ENCODE data around the gene ZFY.

The ZFY gene

GRCh38 chrY:3007967-3008366 is 72.8 kb downstream of the ZFY start:
- H3K79me2 ChIP-seq (ENCODE audit: control insufficient read depth, insufficient read depth, low read length, unreplicated experiment): no peaks in the 10 kb centered on the region
- H3K27ac ChIP-seq (ENCODE audit: low read depth, low read length): no peak overlapping the region
- H3K27me3 ChIP-seq (ENCODE audit: insufficient read depth, low read length): no peaks in the 10 kb centered on the region
- H3K36me3 ChIP-seq (ENCODE audit: insufficient read depth, low read length): no peaks in the 10 kb centered on the region
- no peak overlapping the region for H3K4me3 ChIP-seq (ENCODE audit: low read depth, low read length)
- no peak overlapping the region for H2AFZ ChIP-seq (ENCODE audit: low read length, unreplicated experiment)
- peaks cover 7% of the 10 kb centered on the region for H3K4me1 ChIP-seq (ENCODE audit: control insufficient read depth, insufficient read depth, low read length, unreplicated experiment)

- Histone ChIP-seq H3K4me3 (ENCODE audit: low read depth, low read length) (no peak overlapping the region), H2AFZ (ENCODE audit: low read length, unreplicated experiment) (no peak overlapping the region), H3K79me2 (ENCODE audit: control insufficient read depth, insufficient read depth, low read length, unreplicated experiment) (no peaks in the 10 kb centered on the region), H3K27me3 (ENCODE audit: insufficient read depth, low read length) (no peaks in the 10 kb centered on the region), H3K36me3 (ENCODE audit: insufficient read depth, low read length) (no peaks in the 10 kb centered on the region), H3K27ac (ENCODE audit: low read depth, low read length) (no peak overlapping the region), H3K4me1 (ENCODE audit: control insufficient read depth, insufficient read depth, low read length, unreplicated experiment) (no peaks in the 10 kb centered on the region)
Measured at GRCh38 chrY:3012226-3012625, 77.0 kb downstream of the ZFY start.

DNA sequence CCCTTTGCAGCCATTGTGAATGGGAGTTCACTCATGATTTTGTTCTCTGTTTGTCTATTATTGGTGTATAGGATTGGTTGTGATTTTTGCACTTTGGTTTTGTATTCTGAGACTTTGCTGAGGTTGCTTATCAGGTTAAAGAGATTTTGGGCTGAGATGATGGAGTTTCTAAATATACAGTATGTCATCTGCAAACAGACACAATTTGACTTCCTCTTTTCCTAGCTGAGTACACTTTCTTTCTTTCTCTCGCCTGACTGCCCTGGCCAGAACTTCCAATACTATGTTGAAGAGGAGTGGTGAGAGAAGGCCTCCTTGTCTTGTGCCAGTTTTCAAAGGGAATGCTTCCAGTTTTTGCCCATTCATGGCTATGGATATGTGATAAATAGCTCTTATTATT is 81.4 kb downstream of the ZFY start:
- H3K4me3 ChIP-seq (ENCODE audit: low read depth, low read length): no peak overlapping the region

DNA sequence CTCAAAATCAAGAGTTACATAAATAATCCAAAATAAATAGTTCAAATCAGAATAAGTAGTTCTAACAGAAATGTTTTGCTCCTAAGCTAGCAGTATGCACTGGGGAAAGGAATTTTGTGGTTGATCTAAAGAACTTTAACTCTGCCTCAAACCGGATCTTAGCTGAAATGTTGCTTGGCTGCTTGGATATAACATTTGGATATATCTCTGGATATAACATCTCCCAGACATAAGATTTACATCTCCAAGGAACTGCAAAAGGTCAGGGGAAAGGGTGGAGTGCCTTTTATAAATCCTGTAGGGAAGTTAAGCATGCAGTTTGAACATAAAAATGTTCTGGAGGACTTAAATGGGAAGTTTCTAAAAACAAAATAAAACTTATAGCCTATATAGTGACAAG is 83.4 kb downstream of the ZFY start:
- no peak overlapping the region for H3K4me3 ChIP-seq (ENCODE audit: low read depth, low read length)
- no peaks in the 10 kb centered on the region for H3K27me3 ChIP-seq (ENCODE audit: insufficient read depth, low read length)
- H3K27ac ChIP-seq (ENCODE audit: low read depth, low read length): no peak overlapping the region
- H3K79me2 ChIP-seq (ENCODE audit: control insufficient read depth, insufficient read depth, low read length, unreplicated experiment): no peaks in the 10 kb centered on the region
- H2AFZ ChIP-seq (ENCODE audit: low read length, unreplicated experiment): no peak overlapping the region
- H3K36me3 ChIP-seq (ENCODE audit: insufficient read depth, low read length): no peaks in the 10 kb centered on the region
- H3K4me1 ChIP-seq (ENCODE audit: control insufficient read depth, insufficient read depth, low read length, unreplicated experiment): no peaks in the 10 kb centered on the region

More for the DNA sequence above, 81.4 kb downstream of the ZFY start:
- Histone ChIP-seq H3K79me2 (ENCODE audit: control insufficient read depth, insufficient read depth, low read length, unreplicated experiment) (no peaks in the 10 kb centered on the region), H3K4me1 (ENCODE audit: control insufficient read depth, insufficient read depth, low read length, unreplicated experiment) (no peaks in the 10 kb centered on the region), H3K36me3 (ENCODE audit: insufficient read depth, low read length) (no peaks in the 10 kb centered on the region), H2AFZ (ENCODE audit: low read length, unreplicated experiment) (no peak overlapping the region), H3K27ac (ENCODE audit: low read depth, low read length) (no peak overlapping the region), H3K27me3 (ENCODE audit: insufficient read depth, low read length) (no peaks in the 10 kb centered on the region)

GRCh38 chrY:3019584-3019983 is 84.4 kb downstream of the ZFY start:
- Histone ChIP-seq H3K36me3 (ENCODE audit: insufficient read depth, low read length) (no peaks in the 10 kb centered on the region), H3K4me3 (ENCODE audit: low read depth, low read length) (no peak overlapping the region), H2AFZ (ENCODE audit: low read length, unreplicated experiment) (no peak overlapping the region), H3K27me3 (ENCODE audit: insufficient read depth, low read length) (no peaks in the 10 kb centered on the region), H3K27ac (ENCODE audit: low read depth, low read length) (no peak overlapping the region), H3K79me2 (ENCODE audit: control insufficient read depth, insufficient read depth, low read length, unreplicated experiment) (no peaks in the 10 kb centered on the region), H3K4me1 (ENCODE audit: control insufficient read depth, insufficient read depth, low read length, unreplicated experiment) (no peaks in the 10 kb centered on the region)

GRCh38 chrY:3021176-3021575 is 86.0 kb downstream of the ZFY start:
- H2AFZ ChIP-seq (ENCODE audit: low read length, unreplicated experiment): no peak overlapping the region
- no peak overlapping the region for H3K27ac ChIP-seq (ENCODE audit: low read depth, low read length)
- no peaks in the 10 kb centered on the region for H3K36me3 ChIP-seq (ENCODE audit: insufficient read depth, low read length)
- H3K4me1 ChIP-seq (ENCODE audit: control insufficient read depth, insufficient read depth, low read length, unreplicated experiment): no peaks in the 10 kb centered on the region
- no peaks in the 10 kb centered on the region for H3K79me2 ChIP-seq (ENCODE audit: control insufficient read depth, insufficient read depth, low read length, unreplicated experiment)
- H3K27me3 ChIP-seq (ENCODE audit: insufficient read depth, low read length): no peaks in the 10 kb centered on the region
- H3K4me3 ChIP-seq (ENCODE audit: low read depth, low read length): no peak overlapping the region

GRCh38 chrY:3023606-3024005 is 88.4 kb downstream of the ZFY start:
- no peaks in the 10 kb centered on the region for H3K27me3 ChIP-seq (ENCODE audit: insufficient read depth, low read length)
- H3K36me3 ChIP-seq (ENCODE audit: insufficient read depth, low read length): no peaks in the 10 kb centered on the region
- no peak overlapping the region for H2AFZ ChIP-seq (ENCODE audit: low read length, unreplicated experiment)
- no peaks in the 10 kb centered on the region for H3K4me1 ChIP-seq (ENCODE audit: control insufficient read depth, insufficient read depth, low read length, unreplicated experiment)
- H3K79me2 ChIP-seq (ENCODE audit: control insufficient read depth, insufficient read depth, low read length, unreplicated experiment): no peaks in the 10 kb centered on the region
- no peak overlapping the region for H3K27ac ChIP-seq (ENCODE audit: low read depth, low read length)
- H3K4me3 ChIP-seq (ENCODE audit: low read depth, low read length): no peak overlapping the region

DNA sequence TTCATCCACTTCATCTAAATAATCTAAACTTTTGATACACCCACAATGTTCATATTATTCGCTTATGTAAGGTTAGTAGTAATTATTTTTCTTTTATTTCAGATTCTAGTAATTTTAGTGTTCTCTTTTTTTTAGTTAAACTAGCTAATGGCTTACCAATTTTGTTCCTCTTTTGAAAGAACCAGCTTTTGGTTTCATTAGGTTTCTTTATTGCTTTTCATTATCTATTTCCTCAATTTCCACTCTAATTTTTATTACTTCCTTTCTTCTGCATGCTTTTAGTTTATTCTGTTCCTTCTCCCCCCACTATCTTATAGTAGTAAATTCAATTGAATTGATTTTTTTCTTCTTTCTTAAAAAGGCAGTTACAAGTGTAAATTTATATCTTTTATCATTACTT is 90.2 kb downstream of the ZFY start:
- Histone ChIP-seq H3K4me3 (ENCODE audit: low read depth, low read length) (no peak overlapping the region), H2AFZ (ENCODE audit: low read length, unreplicated experiment) (no peak overlapping the region), H3K36me3 (ENCODE audit: insufficient read depth, low read length) (no peaks in the 10 kb centered on the region), H3K4me1 (ENCODE audit: control insufficient read depth, insufficient read depth, low read length, unreplicated experiment) (no peaks in the 10 kb centered on the region), H3K79me2 (ENCODE audit: control insufficient read depth, insufficient read depth, low read length, unreplicated experiment) (no peaks in the 10 kb centered on the region), H3K27ac (ENCODE audit: low read depth, low read length) (no peak overlapping the region), H3K27me3 (ENCODE audit: insufficient read depth, low read length) (no peaks in the 10 kb centered on the region)

All from ACC112 (cell line).